ENCODE results near the gene NONO. TPM values are rescaled to one million over a fixed set of nuclear protein-coding genes. Genes with fewer than 3 reads are reported as not detected.

The NONO gene
- total and polyA plus RNA-seq, 4 donors: 66.1 to 140 (median 107) TPM

- H3K4me1 ChIP-seq (ENCODE audit: control insufficient read depth in 4 of 4, insufficient read depth in 4 of 4, low read length in 3 of 4): peaks cover 3 to 6% (median 5%) of the 10 kb centered on the region in 4 donors
- TF ChIP-seq SP1 (IDR thresholded peaks at IDR 0.05): no peak
- TF ChIP-seq, protein P1, sequence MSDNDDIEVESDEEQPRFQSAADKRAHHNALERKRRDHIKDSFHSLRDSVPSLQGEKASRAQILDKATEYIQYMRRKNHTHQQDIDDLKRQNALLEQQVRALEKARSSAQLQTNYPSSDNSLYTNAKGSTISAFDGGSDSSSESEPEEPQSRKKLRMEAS (IDR thresholded peaks at IDR 0.05): no peak
- no peak for TF ChIP-seq TAF1 (conservative IDR thresholded peaks at IDR 0.05)
- no peak for TF ChIP-seq NR2F2 (IDR thresholded peaks at IDR 0.05)
- no peak for TF ChIP-seq RAD21 (IDR thresholded peaks at IDR 0.05)
- TF ChIP-seq EGR1 (IDR thresholded peaks at IDR 0.05; ENCODE audit: low read depth in 2 of 2): no peak
- no peak for TF ChIP-seq JUND (IDR thresholded peaks at IDR 0.05)
- TF ChIP-seq ZBTB33 (IDR thresholded peaks at IDR 0.05): no peak
- TF ChIP-seq REST (IDR thresholded peaks at IDR 0.05): no peak
- TF ChIP-seq, protein P2, sequence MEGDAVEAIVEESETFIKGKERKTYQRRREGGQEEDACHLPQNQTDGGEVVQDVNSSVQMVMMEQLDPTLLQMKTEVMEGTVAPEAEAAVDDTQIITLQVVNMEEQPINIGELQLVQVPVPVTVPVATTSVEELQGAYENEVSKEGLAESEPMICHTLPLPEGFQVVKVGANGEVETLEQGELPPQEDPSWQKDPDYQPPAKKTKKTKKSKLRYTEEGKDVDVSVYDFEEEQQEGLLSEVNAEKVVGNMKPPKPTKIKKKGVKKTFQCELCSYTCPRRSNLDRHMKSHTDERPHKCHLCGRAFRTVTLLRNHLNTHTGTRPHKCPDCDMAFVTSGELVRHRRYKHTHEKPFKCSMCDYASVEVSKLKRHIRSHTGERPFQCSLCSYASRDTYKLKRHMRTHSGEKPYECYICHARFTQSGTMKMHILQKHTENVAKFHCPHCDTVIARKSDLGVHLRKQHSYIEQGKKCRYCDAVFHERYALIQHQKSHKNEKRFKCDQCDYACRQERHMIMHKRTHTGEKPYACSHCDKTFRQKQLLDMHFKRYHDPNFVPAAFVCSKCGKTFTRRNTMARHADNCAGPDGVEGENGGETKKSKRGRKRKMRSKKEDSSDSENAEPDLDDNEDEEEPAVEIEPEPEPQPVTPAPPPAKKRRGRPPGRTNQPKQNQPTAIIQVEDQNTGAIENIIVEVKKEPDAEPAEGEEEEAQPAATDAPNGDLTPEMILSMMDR (IDR thresholded peaks at IDR 0.05; ENCODE audit: low read depth, low read length, missing input control): no peak
- TF ChIP-seq FOXA1 (IDR thresholded peaks at IDR 0.05): no peak
- no peak for TF ChIP-seq YY1 (IDR thresholded peaks at IDR 0.05)
- TF ChIP-seq FOXA2 (IDR thresholded peaks at IDR 0.05): no peak
- no peak for TF ChIP-seq GABPA (IDR thresholded peaks at IDR 0.05 in 1 of 2, conservative IDR thresholded peaks at IDR 0.05 in 1 of 2)
- no peak for TF ChIP-seq HNF4A (conservative IDR thresholded peaks at IDR 0.05)
Observed at GRCh38 chrX:71236836-71237235, 46.6 kb upstream of the NONO start.

GRCh38 chrX:71239781-71240180 is 43.7 kb upstream of the NONO start:
- H3K27ac ChIP-seq (ENCODE audit: low read depth in 1 of 2, low read length in 2 of 2): no peak overlapping the region
- no peak overlapping the region for H3K4me3 ChIP-seq (ENCODE audit: low read depth in 1 of 3, low read length in 3 of 3)
- no peak overlapping the region for H3K9ac ChIP-seq (ENCODE audit: low read depth in 1 of 2, low read length in 2 of 2)
- no peaks in the 10 kb centered on the region for H3K27me3 ChIP-seq (ENCODE audit: control insufficient read depth in 4 of 4, insufficient read depth in 4 of 4, low read length in 3 of 4)
- no peaks in the 10 kb centered on the region for H3K4me1 ChIP-seq (ENCODE audit: control insufficient read depth in 4 of 4, insufficient read depth in 4 of 4, low read length in 3 of 4)
- no peak for DNase-seq (ENCODE audit: low spot score)
- 99% methylated on average over 3 of the region's 3 CpGs for WGBS
- no peak for TF ChIP-seq RAD21 (IDR thresholded peaks at IDR 0.05)
- TF ChIP-seq GABPA (IDR thresholded peaks at IDR 0.05 in 1 of 2, conservative IDR thresholded peaks at IDR 0.05 in 1 of 2): no peak
- TF ChIP-seq REST (IDR thresholded peaks at IDR 0.05): no peak
- TF ChIP-seq FOXA1 (IDR thresholded peaks at IDR 0.05): no peak
- TF ChIP-seq ATF3 (IDR thresholded peaks at IDR 0.05): no peak
- no peak for TF ChIP-seq RXRA (IDR thresholded peaks at IDR 0.05)
- H3K9me3 ChIP-seq (ENCODE audit: control insufficient read depth in 4 of 4, low read length in 3 of 4): no peaks in the 10 kb centered on the region
- peaks cover 4 to 44% (median 18%) of the 10 kb centered on the region in 4 donors for H3K36me3 ChIP-seq (ENCODE audit: control insufficient read depth in 4 of 4, insufficient read depth in 3 of 4, low read depth in 1 of 4, low read length in 3 of 4)

More at GRCh38 chrX:71236836-71237235, 46.6 kb upstream of the NONO start:
- DNase-seq (ENCODE audit: low spot score): no peak
- H3K9me3 ChIP-seq (ENCODE audit: control insufficient read depth in 4 of 4, low read length in 3 of 4): no peaks in the 10 kb centered on the region
- no peak overlapping the region for H3K4me3 ChIP-seq (ENCODE audit: low read depth in 1 of 3, low read length in 3 of 3)
- H3K27me3 ChIP-seq (ENCODE audit: control insufficient read depth in 4 of 4, insufficient read depth in 4 of 4, low read length in 3 of 4): no peaks in the 10 kb centered on the region
- H3K36me3 ChIP-seq (ENCODE audit: control insufficient read depth in 4 of 4, insufficient read depth in 3 of 4, low read depth in 1 of 4, low read length in 3 of 4): peaks cover 0 to 18% (median 6%) of the 10 kb centered on the region in 4 donors
- H3K27ac ChIP-seq (ENCODE audit: low read depth in 1 of 2, low read length in 2 of 2): no peak overlapping the region
- H3K9ac ChIP-seq (ENCODE audit: low read depth in 1 of 2, low read length in 2 of 2): no peak overlapping the region
- 78% methylated on average over 1 of the region's 1 CpG for WGBS
